Liver (tissue), 3 donors: ENCODE measurements around the gene INPP4B.
A peak's percentile ranks its signal among the peaks of the same experiment; 100 is the strongest.

Experiments used
- NR2F2 ChIP-seq: IDR thresholded peaks from 2 replicates; pipeline ENCODE4 v1.6.1; 2016; ENCODE audit warnings: antibody characterized with exemption
- RXRA ChIP-seq, 2 donors: IDR thresholded peaks; 2 replicates each; pipeline ENCODE4 v1.6.1; 2017 to 2018; ENCODE audit warnings: antibody characterized with exemption in 2 of 2, mild to moderate bottlenecking in 1 of 2
- SP1 ChIP-seq: IDR thresholded peaks from 2 replicates; pipeline ENCODE4 v1.6.1; 2018; ENCODE audit warnings: antibody characterized with exemption, mild to moderate bottlenecking
- YY1 ChIP-seq: IDR thresholded peaks from 2 replicates; pipeline ENCODE4 v1.6.1; 2016; ENCODE audit warnings: antibody characterized with exemption, mild to moderate bottlenecking
- TF ChIP-seq, protein P1 (sequence below): fragments of 150-350 bp; IDR thresholded peaks from 2 replicates; pipeline ENCODE4 v1.5.1; 2017; ENCODE audit warnings: improper control_type of control experiment, low read depth, low read length; ENCODE audit not compliant: missing input control
- TF ChIP-seq, protein P2 (sequence below): IDR thresholded peaks from 2 replicates; pipeline ENCODE4 v1.6.1; 2016; ENCODE audit warnings: antibody characterized with exemption, mild to moderate bottlenecking
- TF ChIP-seq, protein P3 (sequence below): IDR thresholded peaks from 2 replicates; pipeline ENCODE4 v1.6.1; 2016; ENCODE audit warnings: antibody characterized with exemption
- TF ChIP-seq, protein P4 (sequence below): IDR thresholded peaks from 2 replicates; pipeline ENCODE4 v1.6.1; 2016; ENCODE audit warnings: antibody characterized with exemption
- donor health status: healthy.
- donor health status: healthy.

DNA sequence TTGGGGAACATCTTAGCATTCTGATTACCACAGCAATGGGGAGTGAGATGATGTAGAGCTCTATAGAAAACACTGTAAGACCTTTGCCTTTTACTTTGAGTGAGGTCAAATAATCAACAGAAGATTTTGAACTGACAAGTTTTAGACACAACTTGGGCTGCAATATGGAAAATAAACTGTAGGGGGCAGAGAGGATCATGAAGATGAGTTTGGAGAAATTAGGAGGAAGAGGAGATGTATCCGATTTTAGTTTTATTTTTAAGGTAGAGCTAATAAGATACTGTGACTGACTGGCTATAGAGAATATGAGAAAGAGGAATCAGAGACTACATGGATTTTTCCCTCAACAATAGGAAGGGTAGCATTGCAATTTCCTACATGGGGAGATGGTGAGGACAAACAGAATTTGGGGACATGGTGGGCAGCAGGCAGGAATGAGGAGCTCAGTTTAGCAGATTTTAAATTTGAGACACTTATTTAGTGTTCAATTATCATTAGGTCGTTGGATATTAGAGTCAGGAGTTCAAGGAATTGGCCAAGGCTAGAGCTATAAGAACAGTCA is 563.1 kb downstream of the INPP4B start:
- TF ChIP-seq, protein P1, sequence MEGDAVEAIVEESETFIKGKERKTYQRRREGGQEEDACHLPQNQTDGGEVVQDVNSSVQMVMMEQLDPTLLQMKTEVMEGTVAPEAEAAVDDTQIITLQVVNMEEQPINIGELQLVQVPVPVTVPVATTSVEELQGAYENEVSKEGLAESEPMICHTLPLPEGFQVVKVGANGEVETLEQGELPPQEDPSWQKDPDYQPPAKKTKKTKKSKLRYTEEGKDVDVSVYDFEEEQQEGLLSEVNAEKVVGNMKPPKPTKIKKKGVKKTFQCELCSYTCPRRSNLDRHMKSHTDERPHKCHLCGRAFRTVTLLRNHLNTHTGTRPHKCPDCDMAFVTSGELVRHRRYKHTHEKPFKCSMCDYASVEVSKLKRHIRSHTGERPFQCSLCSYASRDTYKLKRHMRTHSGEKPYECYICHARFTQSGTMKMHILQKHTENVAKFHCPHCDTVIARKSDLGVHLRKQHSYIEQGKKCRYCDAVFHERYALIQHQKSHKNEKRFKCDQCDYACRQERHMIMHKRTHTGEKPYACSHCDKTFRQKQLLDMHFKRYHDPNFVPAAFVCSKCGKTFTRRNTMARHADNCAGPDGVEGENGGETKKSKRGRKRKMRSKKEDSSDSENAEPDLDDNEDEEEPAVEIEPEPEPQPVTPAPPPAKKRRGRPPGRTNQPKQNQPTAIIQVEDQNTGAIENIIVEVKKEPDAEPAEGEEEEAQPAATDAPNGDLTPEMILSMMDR, result peak; percentile 42
- TF ChIP-seq NR2F2 (no peak), YY1 (no peak), SP1 (no peak), RXRA (IDR thresholded peaks at IDR 0.05) (no peak)
- TF ChIP-seq, protein P2, sequence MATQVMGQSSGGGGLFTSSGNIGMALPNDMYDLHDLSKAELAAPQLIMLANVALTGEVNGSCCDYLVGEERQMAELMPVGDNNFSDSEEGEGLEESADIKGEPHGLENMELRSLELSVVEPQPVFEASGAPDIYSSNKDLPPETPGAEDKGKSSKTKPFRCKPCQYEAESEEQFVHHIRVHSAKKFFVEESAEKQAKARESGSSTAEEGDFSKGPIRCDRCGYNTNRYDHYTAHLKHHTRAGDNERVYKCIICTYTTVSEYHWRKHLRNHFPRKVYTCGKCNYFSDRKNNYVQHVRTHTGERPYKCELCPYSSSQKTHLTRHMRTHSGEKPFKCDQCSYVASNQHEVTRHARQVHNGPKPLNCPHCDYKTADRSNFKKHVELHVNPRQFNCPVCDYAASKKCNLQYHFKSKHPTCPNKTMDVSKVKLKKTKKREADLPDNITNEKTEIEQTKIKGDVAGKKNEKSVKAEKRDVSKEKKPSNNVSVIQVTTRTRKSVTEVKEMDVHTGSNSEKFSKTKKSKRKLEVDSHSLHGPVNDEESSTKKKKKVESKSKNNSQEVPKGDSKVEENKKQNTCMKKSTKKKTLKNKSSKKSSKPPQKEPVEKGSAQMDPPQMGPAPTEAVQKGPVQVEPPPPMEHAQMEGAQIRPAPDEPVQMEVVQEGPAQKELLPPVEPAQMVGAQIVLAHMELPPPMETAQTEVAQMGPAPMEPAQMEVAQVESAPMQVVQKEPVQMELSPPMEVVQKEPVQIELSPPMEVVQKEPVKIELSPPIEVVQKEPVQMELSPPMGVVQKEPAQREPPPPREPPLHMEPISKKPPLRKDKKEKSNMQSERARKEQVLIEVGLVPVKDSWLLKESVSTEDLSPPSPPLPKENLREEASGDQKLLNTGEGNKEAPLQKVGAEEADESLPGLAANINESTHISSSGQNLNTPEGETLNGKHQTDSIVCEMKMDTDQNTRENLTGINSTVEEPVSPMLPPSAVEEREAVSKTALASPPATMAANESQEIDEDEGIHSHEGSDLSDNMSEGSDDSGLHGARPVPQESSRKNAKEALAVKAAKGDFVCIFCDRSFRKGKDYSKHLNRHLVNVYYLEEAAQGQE, result no peak
- TF ChIP-seq, protein P3, sequence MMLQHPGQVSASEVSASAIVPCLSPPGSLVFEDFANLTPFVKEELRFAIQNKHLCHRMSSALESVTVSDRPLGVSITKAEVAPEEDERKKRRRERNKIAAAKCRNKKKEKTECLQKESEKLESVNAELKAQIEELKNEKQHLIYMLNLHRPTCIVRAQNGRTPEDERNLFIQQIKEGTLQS, result no peak
- TF ChIP-seq, protein P4, sequence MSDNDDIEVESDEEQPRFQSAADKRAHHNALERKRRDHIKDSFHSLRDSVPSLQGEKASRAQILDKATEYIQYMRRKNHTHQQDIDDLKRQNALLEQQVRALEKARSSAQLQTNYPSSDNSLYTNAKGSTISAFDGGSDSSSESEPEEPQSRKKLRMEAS, result no peak
